ENCODE results near the gene TMEM106C. TPM values are rescaled to one million over a fixed set of nuclear protein-coding genes. Genes with fewer than 3 reads are reported as not detected.

The TMEM106C gene
- polyA plus RNA-seq, 1 experiment: 93.7 TPM

- Histone ChIP-seq H3K9me3 (ENCODE audit: control insufficient read depth, insufficient read depth, low read length) (peaks cover 7% of the 10 kb centered on the region; the same call in 1 of the 2 replicates), H3K4me3 (ENCODE audit: low read depth, low read length) (no peak overlapping the region), H3K27ac (ENCODE audit: low read depth, low read length) (no peak overlapping the region), H3K27me3 (ENCODE audit: control insufficient read depth, insufficient read depth, low read length) (peaks cover 20% of the 10 kb centered on the region)
- POLR2A ChIA-PET: no interaction called here
- no peak for DNase-seq (ENCODE audit: low read depth, low spot score)
- no peak for TF ChIP-seq CTCF (IDR thresholded peaks at IDR 0.05; ENCODE audit: low read depth, low read length)
- CTCF ChIA-PET: interaction anchor here (1.5 kb wide), 1 partner anchor 19 kb away, joined by 3 read pairs; the partner anchor contains the start of gene TMEM106C
Measured at GRCh38 chr12:47982311-47982710, 18.9 kb downstream of the TMEM106C start.

GRCh38 chr12:47982770-47983169, 19.4 kb downstream of the TMEM106C start:
- peaks cover 20% of the 10 kb centered on the region for H3K27me3 ChIP-seq (ENCODE audit: control insufficient read depth, insufficient read depth, low read length)
- no peak for TF ChIP-seq CTCF (IDR thresholded peaks at IDR 0.05; ENCODE audit: low read depth, low read length)
- DNase-seq (ENCODE audit: low read depth, low spot score): no peak
- ChIA-PET CTCF (interaction anchor here (1.5 kb wide), 1 partner anchor 19 kb away, joined by 3 read pairs; the partner anchor contains the start of gene TMEM106C), POLR2A (no interaction called here)
- no peak overlapping the region for H3K27ac ChIP-seq (ENCODE audit: low read depth, low read length)
- H3K9me3 ChIP-seq (ENCODE audit: control insufficient read depth, insufficient read depth, low read length): peaks cover 7% of the 10 kb centered on the region; the same call in 1 of the 2 replicates
- no peak overlapping the region for H3K4me3 ChIP-seq (ENCODE audit: low read depth, low read length)

- Histone ChIP-seq H3K4me3 (ENCODE audit: low read depth, low read length) (no peak overlapping the region), H3K27ac (ENCODE audit: low read depth, low read length) (no peak overlapping the region), H3K9me3 (ENCODE audit: control insufficient read depth, insufficient read depth, low read length) (no peaks in the 10 kb centered on the region; the same call in 1 of the 2 replicates), H3K27me3 (ENCODE audit: control insufficient read depth, insufficient read depth, low read length) (peaks cover 14% of the 10 kb centered on the region)
- no peak for TF ChIP-seq CTCF (IDR thresholded peaks at IDR 0.05; ENCODE audit: low read depth, low read length)
- ChIA-PET POLR2A (no interaction called here), CTCF (interaction anchor here (1.0 kb wide), 1 partner anchor 20 kb away, joined by 3 read pairs; the partner anchor contains the start of gene TMEM106C)
- no peak for DNase-seq (ENCODE audit: low read depth, low spot score)
Measured at GRCh38 chr12:47983541-47984115, 20.2 kb downstream of the TMEM106C start.

- no peaks in the 10 kb centered on the region; the same call in 1 of the 2 replicates for H3K9me3 ChIP-seq (ENCODE audit: control insufficient read depth, insufficient read depth, low read length)
- no peak overlapping the region for H3K4me3 ChIP-seq (ENCODE audit: low read depth, low read length)
- no peak for DNase-seq (ENCODE audit: low read depth, low spot score)
- TF ChIP-seq CTCF (IDR thresholded peaks at IDR 0.05; ENCODE audit: low read depth, low read length): no peak
- CTCF ChIA-PET: no interaction called here
- H3K27me3 ChIP-seq (ENCODE audit: control insufficient read depth, insufficient read depth, low read length): peaks cover 9% of the 10 kb centered on the region
- POLR2A ChIA-PET: no interaction called here
- no peak overlapping the region for H3K27ac ChIP-seq (ENCODE audit: low read depth, low read length)
Measured at GRCh38 chr12:47984331-47984801, 21.0 kb downstream of the TMEM106C start.

- no peak overlapping the region for H3K4me3 ChIP-seq (ENCODE audit: low read depth, low read length)
- H3K27ac ChIP-seq (ENCODE audit: low read depth, low read length): no peak overlapping the region
- no peak for TF ChIP-seq CTCF (IDR thresholded peaks at IDR 0.05; ENCODE audit: low read depth, low read length)
- ChIA-PET POLR2A (no interaction called here), CTCF (no interaction called here)
- no peak for DNase-seq (ENCODE audit: low read depth, low spot score)
- H3K27me3 ChIP-seq (ENCODE audit: control insufficient read depth, insufficient read depth, low read length): peaks cover 9% of the 10 kb centered on the region
- no peaks in the 10 kb centered on the region; the same call in 1 of the 2 replicates for H3K9me3 ChIP-seq (ENCODE audit: control insufficient read depth, insufficient read depth, low read length)
Measured at GRCh38 chr12:47985596-47986290, 22.3 kb downstream of the TMEM106C start.

Measured in AG04450 (cell line).